HG03432 (cell line): ENCODE measurements around the gene FAM240A.

Experiments
- ATAC-seq: cut with Tn5 transposase; IDR thresholded peaks from one replicate; pipeline ENCODE4 v1.9.1; 2021; ENCODE audit warnings: mild to moderate bottlenecking, moderate library complexity; ENCODE audit not compliant: unreplicated experiment

The FAM240A gene

GRCh38 chr3:46671541-46672348 is 59.4 kb downstream of the FAM240A start:
- no peak for ATAC-seq

- no peak for ATAC-seq
Measured at GRCh38 chr3:46672349-46672695, 60.0 kb downstream of the FAM240A start.

- no peak for ATAC-seq
Measured at GRCh38 chr3:46673151-46674030, 61.1 kb downstream of the FAM240A start.

GRCh38 chr3:46674031-46674845 is 61.9 kb downstream of the FAM240A start:
- ATAC-seq = no peak

GRCh38 chr3:46675426-46675825 is 63.1 kb downstream of the FAM240A start:
- ATAC-seq = no peak
